PC-3 (cell line): ENCODE measurements around the gene C11orf91. TPM values are rescaled to one million over a fixed set of nuclear protein-coding genes. Genes with fewer than 3 reads are reported as not detected.
A peak's percentile ranks its signal among the peaks of the same experiment; 100 is the strongest.

Experiments used
- ATAC-seq: fragments of 200-7000 bp; cut with Tn5 transposase; 2 replicates; pipeline ENCODE4 v1.9.1; 2020; ENCODE audit warnings: mild to moderate bottlenecking, moderate library complexity
- BruUV-seq: library from RNA; stranded (reverse); fragments of 400-500 nt; replicated peaks from 2 replicates; lab custom pipeline; 2021; lab: Mats Ljungman, UMichigan
- CTCF ChIA-PET: fragments of 300-600 bp; sonication (Branson Sonifier 250); formaldehyde crosslinking; loops from one replicate; lab custom pipeline; 2022; ENCODE audit warnings: antibody characterized with exemption; lab: Charles Lee
- POLR2A ChIA-PET: fragments of 300-600 bp; sonication (Branson Sonifier 250); formaldehyde crosslinking; loops from one replicate; lab custom pipeline; 2022; ENCODE audit warnings: antibody characterized with exemption; ENCODE audit not compliant: unreplicated experiment; lab: Charles Lee
- DNase-seq: peaks from one replicate; pipeline ENCODE4 v3.0.0-alpha.2; 2015
- H2AFZ ChIP-seq: fragments of 300-600 bp; sonication (generic); 2 replicates; pipeline ENCODE4 v1.6.0; 2016; ENCODE audit warnings: antibody characterized with exemption, low read length
- H3F3A ChIP-seq: fragments of 300-600 bp; sonication (generic); one replicate; pipeline ENCODE4 v1.6.0; 2017; ENCODE audit warnings: antibody characterized with exemption, low read length, control low read depth, mild to moderate bottlenecking; ENCODE audit not compliant: unreplicated experiment
- H3K27ac ChIP-seq: fragments of 300-600 bp; sonication (generic); 2 replicates; pipeline ENCODE4 v1.5.1; 2016; ENCODE audit warnings: mild to moderate bottlenecking, low read length
- H3K27me3 ChIP-seq: fragments of 300-600 bp; sonication (generic); 2 replicates; pipeline ENCODE4 v1.6.1; 2016; ENCODE audit warnings: low read length, mixed read lengths
- H3K36me3 ChIP-seq: fragments of 300-600 bp; sonication (generic); 2 replicates; pipeline ENCODE4 v1.6.1; 2016; ENCODE audit warnings: low read depth, mixed run types, low read length, mixed read lengths
- H3K4me1 ChIP-seq: fragments of 300-600 bp; sonication (generic); 2 replicates; pipeline ENCODE4 v1.5.1; 2016; ENCODE audit warnings: low read length; ENCODE audit not compliant: insufficient read depth
- H3K4me2 ChIP-seq: fragments of 300-600 bp; sonication (generic); 2 replicates; pipeline ENCODE4 v1.6.0; 2016; ENCODE audit warnings: low read length
- H3K4me3 ChIP-seq: fragments of 300-600 bp; sonication (generic); 2 replicates; pipeline ENCODE4 v1.5.1; 2016; ENCODE audit warnings: mild to moderate bottlenecking, low read length, mixed read lengths
- H3K79me2 ChIP-seq: fragments of 300-600 bp; sonication (generic); 2 replicates; pipeline ENCODE4 v1.6.1; 2017; ENCODE audit warnings: low read length, mixed read lengths
- H3K9ac ChIP-seq: fragments of 300-600 bp; sonication (generic); 2 replicates; pipeline ENCODE4 v1.6.0; 2016; ENCODE audit warnings: mild to moderate bottlenecking, low read length
- H3K9me2 ChIP-seq: fragments of 300-600 bp; sonication (generic); replicated peaks from 2 replicates; pipeline ENCODE4 v1.6.1; 2016; ENCODE audit warnings: mixed run types, low read length, mixed read lengths
- H3K9me3 ChIP-seq: fragments of 300-600 bp; sonication (generic); 2 replicates; pipeline ENCODE4 v1.6.1; 2016; ENCODE audit warnings: low read length, mixed read lengths
- H4K20me1 ChIP-seq: fragments of 300-600 bp; sonication (generic); 2 replicates; pipeline ENCODE4 v1.6.1; 2016; ENCODE audit warnings: low read length, mixed read lengths
- CTCF ChIP-seq: fragments of 300-600 bp; sonication (generic); conservative IDR thresholded peaks from 2 replicates; pipeline ENCODE4 v1.5.1; 2017; ENCODE audit warnings: antibody characterized with exemption, low read depth, mild to moderate bottlenecking, low read length
- EZH2 ChIP-seq: fragments of 300-600 bp; sonication (generic); IDR thresholded peaks from one replicate; pipeline ENCODE4 v1.6.1; 2017; ENCODE audit warnings: antibody characterized with exemption, mild to moderate bottlenecking, low read length; ENCODE audit not compliant: unreplicated experiment
- EZH2phosphoT487 ChIP-seq: fragments of 300-600 bp; sonication (generic); IDR thresholded peaks from 2 replicates; pipeline ENCODE4 v1.6.1; 2018; ENCODE audit warnings: mild to moderate bottlenecking, antibody characterized with exemption, low read length, borderline replicate concordance
- intact Hi-C: fragments of 100-400 bp; cut with micrococcal nuclease; formaldehyde crosslinking; loops from 2 replicates; pipeline ENCODE4 v1.9.0; 2023
- total RNA-seq: library from RNA; depleted of rRNA; stranded (reverse); fragments of >200 nt; gene quantifications from 2 replicates; pipeline ENCODE4 v1.2.3, GENCODE V29; 2014

Gene C11orf91
- total RNA-seq, 1 experiment from 2014 or later = not detected

- Histone ChIP-seq H3K4me3 (no peak overlapping the region), H3K4me2 (no peak overlapping the region), H2AFZ (no peak overlapping the region), H3K4me1 (peaks cover 38% of the 10 kb centered on the region), H3K36me3 (no peaks in the 10 kb centered on the region), H3F3A (peaks cover 15% of the 10 kb centered on the region), H3K27me3 (no peaks in the 10 kb centered on the region), H3K9me2 (no peaks in the 10 kb centered on the region), H3K27ac (no peak overlapping the region), H3K79me2 (no peaks in the 10 kb centered on the region), H3K9me3 (no peaks in the 10 kb centered on the region), H4K20me1 (no peaks in the 10 kb centered on the region), H3K9ac (no peak overlapping the region)
- no peak for ATAC-seq
- ChIA-PET POLR2A (no interaction called here), CTCF (no interaction called here)
- intact Hi-C loops = loop anchor here (5.0 kb wide), 2 partner anchors 233 to 428 kb away; partner anchors contain the start of gene HIPK3
- no peak for DNase-seq
- TF ChIP-seq CTCF = no peak
- no TSS peak for BruUV-seq
Measured at GRCh38 chr11:33685082-33685481, 15.5 kb downstream of the C11orf91 start.

DNA sequence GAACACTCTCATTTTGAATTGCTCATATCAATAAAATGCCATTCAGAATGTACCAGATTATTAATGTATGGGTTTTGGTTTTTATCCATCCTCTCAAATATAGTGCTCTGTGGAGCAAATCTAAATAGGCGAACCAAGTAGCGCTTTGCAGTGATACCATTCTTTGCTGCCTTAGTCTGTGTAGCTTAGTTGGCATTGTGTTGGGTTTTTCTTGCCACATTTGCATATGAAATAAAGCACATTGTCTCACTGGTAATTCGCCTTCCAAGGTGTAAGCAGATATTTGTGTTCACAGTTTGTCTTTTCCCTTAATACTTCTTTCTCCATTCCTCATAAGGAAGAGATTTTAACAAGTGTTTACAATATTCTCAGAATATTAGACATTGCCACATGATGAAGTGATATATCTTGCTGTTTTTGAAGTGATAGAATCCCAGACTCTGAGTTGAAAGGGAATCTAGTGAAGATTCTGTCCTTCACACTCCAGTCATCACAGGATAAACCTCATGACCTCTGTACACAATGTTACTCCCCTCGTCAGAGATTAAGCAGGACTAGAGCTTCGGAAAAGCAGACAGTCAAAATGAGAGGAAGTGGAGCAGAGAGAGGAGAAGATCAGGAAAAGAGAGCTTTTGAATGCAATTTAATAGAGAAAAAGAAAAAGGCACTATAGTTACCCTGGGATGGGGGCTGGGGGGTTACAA, 16.5 kb downstream of the C11orf91 start:
- H3K4me3 ChIP-seq = no peak overlapping the region
- no peaks in the 10 kb centered on the region for H3K9me3 ChIP-seq
- H2AFZ ChIP-seq = no peak overlapping the region
- no TSS peak for BruUV-seq
- no peak overlapping the region for H3K27ac ChIP-seq
- no peaks in the 10 kb centered on the region for H3K79me2 ChIP-seq
- no peaks in the 10 kb centered on the region for H3K9me2 ChIP-seq
- ChIA-PET POLR2A (interaction anchor here (0.7 kb wide), 1 partner anchor 50 kb away, joined by 3 read pairs; no protein-coding TSS in a partner anchor), CTCF (interaction anchor here (1.3 kb wide), 1 partner anchor 58 kb away, joined by 5 read pairs; no protein-coding TSS in a partner anchor)
- no peaks in the 10 kb centered on the region for H3K36me3 ChIP-seq
- H3K4me1 ChIP-seq = peaks cover 28% of the 10 kb centered on the region
- no peaks in the 10 kb centered on the region for H4K20me1 ChIP-seq
- no peak for ATAC-seq
- H3F3A ChIP-seq = peaks cover 7% of the 10 kb centered on the region
- H3K4me2 ChIP-seq = no peak overlapping the region
- intact Hi-C loops = no loop called here
- no peak for TF ChIP-seq EZH2
- no peak for TF ChIP-seq CTCF
- no peak for TF ChIP-seq EZH2phosphoT487
- H3K9ac ChIP-seq = no peak overlapping the region
- H3K27me3 ChIP-seq = no peaks in the 10 kb centered on the region
- DNase-seq = no peak

GRCh38 chr11:33682446-33682845, 18.2 kb downstream of the C11orf91 start:
- intact Hi-C loops = no loop called here
- Histone ChIP-seq H3K79me2 (no peaks in the 10 kb centered on the region), H3K4me1 (peaks cover 11% of the 10 kb centered on the region), H3K9me2 (no peaks in the 10 kb centered on the region), H3K4me2 (no peak overlapping the region), H3F3A (no peaks in the 10 kb centered on the region), H3K27ac (no peak overlapping the region), H3K9me3 (no peaks in the 10 kb centered on the region), H3K27me3 (no peaks in the 10 kb centered on the region), H3K9ac (no peak overlapping the region), H3K36me3 (no peaks in the 10 kb centered on the region), H3K4me3 (no peak overlapping the region), H4K20me1 (no peaks in the 10 kb centered on the region), H2AFZ (no peak overlapping the region)
- ATAC-seq (peak; percentile 40), DNase-seq (peak; percentile 57)
- ChIA-PET CTCF (no interaction called here), POLR2A (no interaction called here)
- TF ChIP-seq CTCF (peak; percentile 49), EZH2phosphoT487 (no peak)
- no TSS peak for BruUV-seq
